Head of caudate nucleus (tissue), 42 donors: ENCODE measurements around the gene PTPN21.

Experiments
- DNase-seq, 42 donors: peaks; one replicate each; pipeline versions ENCODE4 v3.0.0 to v3.0.0-alpha.2; 2020 to 2021; ENCODE audit warnings: mixed read lengths in 7 of 42
- intact Hi-C: fragments of 100-400 bp; cut with DNase I; formaldehyde crosslinking; loops from one replicate; pipeline ENCODE4 v1.15.0; 2022

PTPN21 gene

DNA sequence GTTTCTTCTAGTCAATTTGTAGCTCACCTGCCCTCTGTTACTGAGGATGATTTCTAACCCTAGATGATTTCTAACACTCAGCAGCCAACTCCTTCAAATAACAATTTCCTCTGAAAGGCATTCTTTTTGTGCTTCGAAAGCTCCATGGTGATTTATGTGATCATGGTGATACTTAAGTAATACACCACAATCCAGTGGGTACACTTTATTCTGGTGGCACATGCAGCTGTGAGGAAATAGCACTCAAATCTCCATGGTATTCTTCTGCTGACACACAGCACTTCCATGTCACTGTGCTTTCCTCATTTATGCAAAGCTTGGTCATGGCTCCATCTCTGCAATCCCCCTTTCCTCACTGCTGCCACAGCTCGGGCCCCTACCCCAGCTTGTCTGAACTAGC lies 73.7 kb downstream of the PTPN21 start:
- DNase-seq, result no peak
- intact Hi-C loops, result no loop called here

DNA sequence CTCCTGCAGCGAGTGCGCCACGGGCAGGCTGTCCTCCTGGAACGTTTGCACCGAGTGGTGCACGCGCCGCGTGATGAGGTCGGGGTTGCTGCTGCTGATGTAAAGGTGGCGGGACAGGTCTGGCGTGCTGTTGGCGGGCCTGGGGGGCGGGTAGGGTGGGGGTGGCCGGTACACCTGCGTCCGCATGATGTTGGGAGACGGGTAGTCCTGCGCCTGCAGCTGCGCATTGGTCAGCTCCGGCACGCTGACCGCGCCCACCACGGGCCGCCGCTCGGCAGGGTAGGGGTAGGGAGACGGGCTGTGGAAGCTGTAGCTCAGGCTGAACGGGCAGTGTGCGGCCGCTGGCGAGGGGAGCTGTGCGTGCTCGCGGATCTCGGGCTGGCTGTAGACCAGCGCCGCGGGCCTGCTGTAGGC lies 75.2 kb downstream of the PTPN21 start:
- intact Hi-C loops, result no loop called here
- DNase-seq, result no peak

DNA sequence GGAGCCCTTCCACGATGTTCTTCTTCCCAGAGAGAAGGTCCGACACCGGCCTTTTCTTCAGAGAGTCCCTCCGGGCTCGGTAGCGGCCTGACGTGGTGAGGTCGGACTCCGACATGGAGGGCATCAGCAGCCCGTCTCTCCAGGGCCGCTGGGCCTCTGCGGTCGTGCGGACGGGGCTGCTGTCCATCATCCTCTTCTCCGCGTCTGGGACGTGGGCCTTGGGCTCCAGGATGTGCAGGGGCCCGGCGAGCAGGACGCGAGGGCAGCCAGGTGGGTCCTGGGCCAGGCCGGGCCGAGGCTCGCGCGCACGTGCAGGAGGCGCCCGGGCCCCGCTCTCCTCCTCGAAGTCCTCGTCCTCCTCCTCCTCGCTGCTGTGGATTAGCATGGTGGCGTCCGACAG lies 75.9 kb downstream of the PTPN21 start:
- intact Hi-C loops, result no loop called here
- DNase-seq, result no peak

DNA sequence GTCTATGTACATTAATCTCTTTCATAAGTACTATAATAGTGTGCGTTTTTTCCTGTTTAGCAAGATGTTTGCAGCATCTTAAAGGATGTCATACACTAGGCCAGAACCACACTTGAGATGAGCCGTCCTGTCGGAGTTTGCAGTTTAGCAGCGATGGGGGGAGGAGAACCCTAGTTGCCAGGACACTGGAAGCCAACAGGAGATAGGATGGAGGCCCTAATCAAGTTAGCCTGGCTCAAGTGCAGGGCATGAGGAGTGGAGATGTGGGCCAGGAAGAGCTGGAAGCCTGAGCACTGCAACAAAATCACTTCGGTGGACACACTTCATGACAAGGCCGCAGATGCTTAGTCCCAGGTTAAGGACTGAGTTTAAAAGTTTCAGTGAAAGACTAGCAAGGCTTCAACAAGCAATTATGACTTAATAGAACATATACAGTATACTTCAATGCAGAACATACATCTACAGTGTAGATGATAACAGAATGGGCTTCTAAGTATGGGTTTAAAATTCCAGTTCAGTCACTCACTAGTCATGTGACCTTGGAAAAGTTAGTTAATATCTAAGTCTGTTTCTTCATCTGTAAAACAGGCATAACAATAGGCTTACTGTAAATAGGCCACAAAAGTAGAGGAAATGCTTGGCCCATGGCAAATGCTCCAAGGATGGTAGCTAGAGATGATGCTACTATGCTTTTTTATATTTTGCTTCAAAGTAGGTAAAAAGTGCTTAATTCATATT lies 77.1 kb downstream of the PTPN21 start:
- DNase-seq, result no peak
- intact Hi-C loops, result no loop called here

GRCh38 chr14:88476825-88477224 lies 78.0 kb downstream of the PTPN21 start:
- no peak for DNase-seq
- intact Hi-C loops, result no loop called here

- DNase-seq, result no peak
- intact Hi-C loops, result no loop called here
These were observed 78.5 kb downstream of the PTPN21 start for GRCh38 chr14:88476214-88476774.

- intact Hi-C loops, result no loop called here
- DNase-seq, result no peak
These were observed 81.0 kb downstream of the PTPN21 start for GRCh38 chr14:88473791-88474190.

DNA sequence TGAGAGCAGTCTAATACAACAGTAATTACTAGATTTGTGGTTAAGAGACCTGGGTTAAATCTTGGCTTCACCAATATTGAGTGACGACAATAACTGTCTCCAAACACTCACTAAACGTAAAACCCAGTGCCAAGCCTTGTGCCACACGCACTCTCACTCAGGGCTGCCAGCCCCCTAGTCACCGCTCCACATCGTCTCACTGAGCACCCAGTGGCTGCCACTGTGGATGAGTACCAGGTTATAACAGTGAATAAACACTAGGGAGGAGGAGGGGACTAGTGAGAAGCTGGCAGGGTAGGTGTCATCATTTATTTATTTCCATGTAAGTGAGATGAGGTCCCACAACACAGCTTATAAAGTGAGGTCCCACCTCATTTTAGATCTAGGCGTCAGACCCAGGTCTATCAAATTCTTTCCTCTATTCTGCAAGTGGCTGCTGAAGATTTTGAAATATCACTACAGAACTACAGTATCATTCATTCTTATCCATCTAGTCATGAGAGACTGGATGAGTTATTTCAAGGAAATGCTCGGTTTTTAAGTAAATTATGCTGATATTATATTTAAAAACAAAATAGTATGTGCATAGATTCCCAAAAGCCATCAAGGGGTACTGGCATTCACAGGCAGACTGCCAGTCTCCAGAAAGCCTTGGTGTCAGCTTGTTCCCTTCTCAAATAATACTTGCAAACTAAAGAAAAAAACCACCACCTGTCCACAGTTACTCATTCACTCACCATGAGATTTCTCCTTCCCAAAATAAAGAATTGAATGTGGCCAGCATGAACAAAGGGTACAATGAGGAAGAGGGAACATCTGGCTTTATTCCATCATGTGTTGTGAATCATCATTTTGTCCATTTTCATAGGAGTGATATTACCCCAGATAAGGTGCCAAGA lies 84.0 kb downstream of the PTPN21 start:
- intact Hi-C loops, result no loop called here
- DNase-seq, result no peak

DNA sequence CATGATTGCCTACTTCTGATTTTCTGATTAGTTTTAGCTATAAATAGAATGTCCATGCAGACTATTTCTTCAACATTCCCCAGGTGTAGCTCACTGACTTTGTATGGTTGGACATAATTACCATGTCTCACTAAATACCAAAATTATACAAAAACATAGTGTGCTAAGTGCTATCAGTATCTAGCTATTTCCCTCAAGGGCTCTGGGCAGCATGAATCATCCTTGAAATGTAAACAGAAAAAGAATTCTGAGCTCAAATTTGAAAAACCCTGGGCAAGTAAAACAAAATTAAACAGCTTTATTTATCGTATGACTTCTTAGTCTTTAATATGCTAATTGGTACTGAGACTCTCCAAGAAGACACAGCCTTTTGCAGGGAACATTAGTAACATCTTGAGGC lies 86.4 kb downstream of the PTPN21 start:
- no peak for DNase-seq
- intact Hi-C loops, result no loop called here

GRCh38 chr14:88463318-88463717 lies 91.5 kb downstream of the PTPN21 start:
- DNase-seq, result peak in 3 of 42 donors; percentile 12 to 23 (median 22)
- intact Hi-C loops, result no loop called here

- intact Hi-C loops, result no loop called here
- DNase-seq, result no peak
These were observed 99.9 kb downstream of the PTPN21 start for GRCh38 chr14:88454886-88455285.

DNA sequence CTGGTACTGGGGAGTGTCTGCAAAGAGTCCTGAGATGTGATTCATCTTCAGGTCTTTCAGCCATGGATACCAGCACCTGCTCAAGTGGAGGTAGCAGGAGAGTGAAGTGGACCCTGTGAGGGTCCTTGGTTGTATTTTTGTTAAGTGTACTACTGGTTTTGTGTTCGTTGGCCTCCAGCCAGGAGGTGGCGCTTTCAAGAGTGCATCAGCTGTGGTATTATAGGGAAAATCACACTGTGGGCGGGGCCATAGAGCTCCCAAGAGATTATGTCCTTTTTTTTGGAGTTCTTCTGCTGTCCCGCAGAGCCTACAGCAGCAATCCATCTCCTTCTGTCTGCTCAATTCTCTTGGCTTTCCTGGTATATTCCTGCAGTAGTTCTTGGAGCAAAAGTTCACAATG lies 102.6 kb downstream of the PTPN21 start:
- DNase-seq, result no peak
- intact Hi-C loops, result no loop called here

GRCh38 chr14:88439088-88439487 lies 115.7 kb downstream of the PTPN21 start:
- intact Hi-C loops, result no loop called here
- no peak for DNase-seq

GRCh38 chr14:88437658-88438057 lies 117.1 kb downstream of the PTPN21 start:
- intact Hi-C loops, result no loop called here
- DNase-seq, result peak in 7 of 42 donors; percentile 8 to 56 (median 17)

DNA sequence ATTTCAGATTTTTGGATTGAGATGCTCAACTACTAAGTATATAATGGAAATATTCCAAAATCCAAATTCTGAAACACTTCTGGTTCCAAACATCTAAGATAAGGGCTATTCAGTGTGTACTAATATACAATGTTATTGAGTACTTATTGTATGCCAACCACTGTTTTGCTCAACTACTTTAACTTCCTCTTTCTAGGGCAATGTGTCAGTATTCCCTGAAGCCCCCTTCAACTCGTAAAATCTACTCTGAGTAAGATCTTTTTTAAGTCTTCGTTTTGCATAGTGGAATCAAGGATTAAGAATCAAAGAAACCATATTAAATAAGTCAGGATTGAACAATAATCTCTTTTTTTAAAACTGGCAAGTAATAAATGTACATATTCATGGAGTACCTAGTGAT lies 123.8 kb downstream of the PTPN21 start:
- no peak for DNase-seq
- intact Hi-C loops, result no loop called here

DNA sequence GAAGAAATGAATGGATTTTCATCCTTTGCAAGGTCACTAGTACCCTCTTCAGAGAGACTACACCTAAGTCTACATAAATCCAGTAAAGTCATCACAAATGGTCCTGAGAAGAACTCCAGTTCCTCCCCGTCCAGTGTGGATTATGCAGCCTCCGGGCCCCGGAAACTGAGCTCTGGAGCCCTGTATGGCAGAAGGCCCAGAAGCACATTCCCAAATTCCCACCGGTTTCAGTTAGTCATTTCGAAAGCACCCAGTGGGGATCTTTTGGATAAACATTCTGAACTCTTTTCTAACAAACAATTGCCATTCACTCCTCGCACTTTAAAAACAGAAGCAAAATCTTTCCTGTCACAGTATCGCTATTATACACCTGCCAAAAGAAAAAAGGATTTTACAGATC lies 128.5 kb downstream of the PTPN21 start:
- intact Hi-C loops, result no loop called here

GRCh38 chr14:88424573-88424972 lies 130.2 kb downstream of the PTPN21 start:
- DNase-seq, result no peak
- intact Hi-C loops, result no loop called here

More for the DNA sequence above, 128.5 kb downstream of the PTPN21 start:
- DNase-seq, result no peak

- peak in 9 of 42 donors; percentile 3 to 56 (median 16) for DNase-seq
- intact Hi-C loops, result no loop called here
These were observed 131.7 kb downstream of the PTPN21 start for GRCh38 chr14:88422919-88423650.

DNA sequence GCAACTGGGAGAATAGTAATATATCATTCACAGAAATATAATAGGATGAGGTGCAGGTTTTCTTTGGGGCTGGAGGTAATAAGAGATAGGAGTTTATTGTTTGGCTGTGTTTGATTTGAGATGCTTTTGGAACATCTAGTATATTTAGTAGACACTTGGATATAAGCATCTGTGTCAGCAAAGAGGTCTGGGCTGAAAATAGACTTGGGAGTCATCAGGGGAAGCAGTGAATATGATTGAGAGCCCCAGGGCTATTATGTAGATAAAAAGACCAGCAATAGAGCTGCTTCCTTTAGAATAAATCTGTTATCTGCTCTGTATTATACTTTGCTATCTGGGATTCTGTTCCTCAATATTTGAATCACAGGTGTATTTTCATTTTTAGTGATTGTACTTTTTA lies 132.8 kb downstream of the PTPN21 start:
- DNase-seq, result no peak
- intact Hi-C loops, result no loop called here

- intact Hi-C loops, result no loop called here
These were observed 133.5 kb downstream of the PTPN21 start for GRCh38 chr14:88421286-88421685.

More at GRCh38 chr14:88421286-88421685, 133.5 kb downstream of the PTPN21 start:
- DNase-seq, result no peak
